GM12873 (cell line): ENCODE results near the gene MAPK8.

Experiments used
- TF ChIP-seq, protein P1 (sequence below): IDR thresholded peaks from 2 replicates; pipeline ENCODE4 v1.5.1; 2012; ENCODE audit warnings: low read depth, mild to moderate bottlenecking, moderate library complexity, low read length, control low read depth; ENCODE audit not compliant: insufficient read depth; ENCODE audit errors: missing control alignments

Gene MAPK8

GRCh38 chr10:48369501-48369900 is 63.0 kb downstream of the MAPK8 start:
- TF ChIP-seq, protein P1, sequence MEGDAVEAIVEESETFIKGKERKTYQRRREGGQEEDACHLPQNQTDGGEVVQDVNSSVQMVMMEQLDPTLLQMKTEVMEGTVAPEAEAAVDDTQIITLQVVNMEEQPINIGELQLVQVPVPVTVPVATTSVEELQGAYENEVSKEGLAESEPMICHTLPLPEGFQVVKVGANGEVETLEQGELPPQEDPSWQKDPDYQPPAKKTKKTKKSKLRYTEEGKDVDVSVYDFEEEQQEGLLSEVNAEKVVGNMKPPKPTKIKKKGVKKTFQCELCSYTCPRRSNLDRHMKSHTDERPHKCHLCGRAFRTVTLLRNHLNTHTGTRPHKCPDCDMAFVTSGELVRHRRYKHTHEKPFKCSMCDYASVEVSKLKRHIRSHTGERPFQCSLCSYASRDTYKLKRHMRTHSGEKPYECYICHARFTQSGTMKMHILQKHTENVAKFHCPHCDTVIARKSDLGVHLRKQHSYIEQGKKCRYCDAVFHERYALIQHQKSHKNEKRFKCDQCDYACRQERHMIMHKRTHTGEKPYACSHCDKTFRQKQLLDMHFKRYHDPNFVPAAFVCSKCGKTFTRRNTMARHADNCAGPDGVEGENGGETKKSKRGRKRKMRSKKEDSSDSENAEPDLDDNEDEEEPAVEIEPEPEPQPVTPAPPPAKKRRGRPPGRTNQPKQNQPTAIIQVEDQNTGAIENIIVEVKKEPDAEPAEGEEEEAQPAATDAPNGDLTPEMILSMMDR: no peak

DNA sequence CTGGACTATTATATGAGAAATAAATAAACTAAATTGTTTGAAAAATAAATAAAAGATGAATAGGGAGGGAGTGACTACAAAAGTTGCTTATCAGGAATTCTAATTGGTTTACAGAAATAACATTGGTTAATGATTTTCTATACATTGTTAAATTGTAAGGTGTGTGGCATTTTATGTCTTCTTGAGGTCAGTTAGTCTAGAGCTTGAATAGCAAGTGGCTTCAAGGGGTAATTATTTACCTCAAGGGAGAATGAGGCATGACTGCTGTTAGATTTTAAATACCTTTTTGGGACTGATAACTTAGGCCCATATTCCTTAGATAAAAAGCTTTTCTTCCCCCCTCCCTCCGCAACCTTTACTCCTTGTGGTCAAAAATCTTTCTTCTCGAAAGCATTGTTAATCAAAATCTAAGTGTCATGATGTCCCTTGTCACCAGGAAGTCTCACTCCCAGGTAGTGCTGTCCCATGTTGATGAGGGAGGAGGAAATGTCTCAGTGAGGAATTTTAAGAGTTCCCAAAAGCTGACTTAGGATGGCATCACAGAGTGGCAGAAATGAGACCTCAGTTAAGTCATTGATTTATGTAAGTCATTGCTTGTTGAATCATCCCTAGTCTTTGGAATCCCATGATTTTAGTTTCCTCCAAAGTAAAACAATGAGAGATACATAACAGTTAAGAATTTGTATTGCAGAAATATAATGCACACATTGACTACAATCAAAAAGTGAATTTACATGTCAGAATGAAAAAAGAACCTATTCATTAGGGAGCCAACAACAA is 71.5 kb downstream of the MAPK8 start:
- TF ChIP-seq, protein P1: no peak

GRCh38 chr10:48378675-48379074 is 72.2 kb downstream of the MAPK8 start:
- TF ChIP-seq, protein P1: no peak

DNA sequence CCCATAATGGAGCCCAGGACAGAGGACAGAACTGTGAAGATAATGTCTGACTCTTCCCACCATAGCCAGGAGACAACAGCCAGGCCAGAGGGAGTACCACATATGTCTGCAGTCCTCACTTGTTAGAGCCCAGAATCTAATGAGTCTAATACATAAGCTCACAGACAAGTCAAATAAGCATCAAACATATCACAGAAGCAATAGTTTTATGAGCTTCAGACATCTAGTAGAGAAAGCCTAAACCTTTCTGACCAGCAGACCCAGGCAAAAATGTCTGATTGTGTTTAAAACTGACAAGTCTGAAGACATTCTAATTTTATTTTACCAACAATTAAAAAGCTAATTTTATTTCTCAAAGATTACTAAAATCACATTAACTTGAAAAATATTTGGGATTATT is 75.5 kb downstream of the MAPK8 start:
- TF ChIP-seq, protein P1: no peak

DNA sequence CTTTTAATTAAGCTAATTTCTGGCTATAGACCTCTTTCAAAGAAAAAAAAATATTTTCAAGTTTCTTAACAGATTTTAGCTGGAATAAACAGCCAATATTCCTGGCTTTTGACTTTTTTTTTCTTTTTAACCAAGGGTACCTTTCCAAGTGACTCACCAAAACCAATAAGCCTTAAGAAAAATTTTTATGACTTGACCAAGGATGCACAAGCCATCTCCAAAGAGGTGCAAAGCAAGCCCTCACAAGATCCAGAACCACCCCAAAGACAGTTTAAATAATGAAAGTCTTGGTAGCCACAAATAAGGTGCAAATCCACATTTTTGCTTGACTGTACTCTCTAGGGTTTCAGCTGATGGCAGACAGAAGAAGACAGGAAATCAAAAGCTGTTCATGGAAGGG is 76.5 kb downstream of the MAPK8 start:
- TF ChIP-seq, protein P1: no peak

DNA sequence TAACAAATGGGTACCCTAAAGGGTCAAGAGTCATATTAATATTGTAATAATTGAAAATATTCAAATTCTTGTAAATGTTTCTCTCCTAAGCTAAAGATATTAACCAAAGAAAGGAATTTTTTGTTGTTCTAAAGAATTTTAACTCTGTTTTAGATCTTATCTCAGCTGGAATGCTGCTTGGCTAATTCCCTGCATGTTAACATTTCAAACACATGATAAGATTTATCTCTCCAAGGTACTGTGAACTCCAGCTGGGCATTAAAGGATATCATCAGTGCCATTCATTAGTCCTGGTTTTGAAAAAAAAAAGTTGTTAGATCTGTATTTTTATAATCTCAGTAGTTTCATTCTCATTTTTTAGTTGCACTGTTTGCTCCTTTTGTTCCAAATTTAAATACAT is 76.9 kb downstream of the MAPK8 start:
- TF ChIP-seq, protein P1: no peak

- TF ChIP-seq, protein P1: no peak
Observed at GRCh38 chr10:48384699-48384982, 78.2 kb downstream of the MAPK8 start.
